T-helper 1 cell treated with Interleukin-12 subunit alpha and Interleukin-12 subunit beta and Interleukin-4 antibody, amounts not matched to agents 30 ng/mL and 1 ng/mL, for 36 hours (primary cell): ENCODE results near the gene POMT1. TPM values are rescaled to one million over a fixed set of nuclear protein-coding genes. Genes with fewer than 3 reads are reported as not detected.
"Not testable (repeated sequence)": the region's sequence is repeated elsewhere in the genome, so short reads cannot be mapped to it uniquely, and the experiment has no call there.

Experiments
- intact Hi-C: fragments of 100-400 bp; cut with micrococcal nuclease; formaldehyde crosslinking; loops from one replicate; pipeline ENCODE4 v1.15.1; 2024
- total RNA-seq: library from RNA; stranded (reverse); gene quantifications from 2 replicates; pipeline ENCODE4 v1.2.3, GENCODE V29; 2022

Gene POMT1, protein sequence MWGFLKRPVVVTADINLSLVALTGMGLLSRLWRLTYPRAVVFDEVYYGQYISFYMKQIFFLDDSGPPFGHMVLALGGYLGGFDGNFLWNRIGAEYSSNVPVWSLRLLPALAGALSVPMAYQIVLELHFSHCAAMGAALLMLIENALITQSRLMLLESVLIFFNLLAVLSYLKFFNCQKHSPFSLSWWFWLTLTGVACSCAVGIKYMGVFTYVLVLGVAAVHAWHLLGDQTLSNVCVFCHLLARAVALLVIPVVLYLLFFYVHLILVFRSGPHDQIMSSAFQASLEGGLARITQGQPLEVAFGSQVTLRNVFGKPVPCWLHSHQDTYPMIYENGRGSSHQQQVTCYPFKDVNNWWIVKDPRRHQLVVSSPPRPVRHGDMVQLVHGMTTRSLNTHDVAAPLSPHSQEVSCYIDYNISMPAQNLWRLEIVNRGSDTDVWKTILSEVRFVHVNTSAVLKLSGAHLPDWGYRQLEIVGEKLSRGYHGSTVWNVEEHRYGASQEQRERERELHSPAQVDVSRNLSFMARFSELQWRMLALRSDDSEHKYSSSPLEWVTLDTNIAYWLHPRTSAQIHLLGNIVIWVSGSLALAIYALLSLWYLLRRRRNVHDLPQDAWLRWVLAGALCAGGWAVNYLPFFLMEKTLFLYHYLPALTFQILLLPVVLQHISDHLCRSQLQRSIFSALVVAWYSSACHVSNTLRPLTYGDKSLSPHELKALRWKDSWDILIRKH
- total RNA-seq, result 40.6 and 47.1 TPM in 2 replicates

DNA sequence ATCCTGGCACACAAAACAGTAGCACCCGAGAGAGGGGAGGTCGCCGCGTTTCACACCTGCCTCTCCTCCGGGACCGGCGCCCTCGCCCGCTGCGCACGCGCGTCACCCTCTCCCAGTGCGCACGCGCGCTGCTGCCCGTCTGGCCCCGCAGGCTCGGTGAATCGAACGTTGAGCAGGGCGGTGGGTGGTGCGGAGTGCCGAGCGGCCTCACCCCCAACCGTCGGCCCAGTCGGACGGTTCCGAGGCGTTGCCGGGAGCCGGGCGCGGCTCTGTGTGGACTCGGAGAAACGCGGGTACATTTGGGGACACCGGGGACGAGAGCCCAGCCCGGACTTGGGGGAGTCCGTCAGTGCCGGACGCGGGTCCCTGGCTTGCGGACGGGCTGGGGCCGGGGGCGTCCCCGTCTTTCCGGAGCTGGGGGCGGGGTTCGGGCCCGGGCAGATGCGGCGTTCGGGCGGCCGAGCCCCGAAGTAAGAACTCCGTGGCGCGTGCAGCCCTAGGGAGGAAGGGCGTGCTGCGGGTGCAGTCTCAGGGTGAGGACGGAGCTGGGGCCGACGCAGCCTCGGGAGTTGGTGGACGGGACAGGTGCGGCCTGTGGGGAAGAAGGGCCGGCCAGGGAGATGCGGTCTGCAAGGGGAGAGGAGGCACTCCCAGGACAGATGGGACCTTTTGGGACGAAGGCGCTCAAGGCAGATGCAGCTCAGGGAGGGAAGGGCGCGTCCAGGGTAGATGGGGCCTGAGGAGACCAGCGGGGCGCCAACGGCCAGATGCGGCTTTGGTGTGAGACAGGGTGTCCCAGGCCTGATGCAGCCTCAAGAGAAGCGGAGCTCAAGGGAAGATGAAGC is at the start of gene POMT1:
Gene POMT1, plus strand, starts transcription at position 138 of the 845 bp plus-strand sequence. CDS start 1,301 bp downstream, outside the sequence.
- intact Hi-C loops, result loop anchor here (1.0 to 5.0 kb wide), 7 partner anchors 74 to 849 kb away; partner anchors contain the start of genes FAM78A and SETX

DNA sequence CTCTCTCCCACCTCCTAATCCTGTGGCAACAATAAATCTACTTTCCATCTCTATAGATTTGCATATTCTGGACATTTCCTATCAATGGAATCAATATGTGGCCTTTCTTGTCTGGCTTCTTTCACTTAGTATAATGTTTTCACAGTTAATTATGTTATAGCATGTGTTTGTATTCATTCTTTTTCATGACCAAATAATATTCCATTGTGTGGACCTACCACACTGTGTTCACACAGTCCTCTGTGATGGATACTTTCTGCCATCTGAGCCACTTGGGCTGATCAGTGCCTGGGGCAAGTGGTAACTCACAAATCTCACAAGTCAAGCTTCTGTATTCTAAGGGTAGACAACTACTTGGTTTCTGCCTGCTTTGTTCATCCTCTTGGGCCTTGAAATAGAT is 48.7 kb upstream of the POMT1 start:
- intact Hi-C loops, result loop anchor here (5.0 kb wide), 1 partner anchor 47 kb away; no protein-coding TSS in a partner anchor

GRCh38 chr9:131455655-131456054 is 47.1 kb upstream of the POMT1 start:
- intact Hi-C loops, result not testable (repeated sequence)

DNA sequence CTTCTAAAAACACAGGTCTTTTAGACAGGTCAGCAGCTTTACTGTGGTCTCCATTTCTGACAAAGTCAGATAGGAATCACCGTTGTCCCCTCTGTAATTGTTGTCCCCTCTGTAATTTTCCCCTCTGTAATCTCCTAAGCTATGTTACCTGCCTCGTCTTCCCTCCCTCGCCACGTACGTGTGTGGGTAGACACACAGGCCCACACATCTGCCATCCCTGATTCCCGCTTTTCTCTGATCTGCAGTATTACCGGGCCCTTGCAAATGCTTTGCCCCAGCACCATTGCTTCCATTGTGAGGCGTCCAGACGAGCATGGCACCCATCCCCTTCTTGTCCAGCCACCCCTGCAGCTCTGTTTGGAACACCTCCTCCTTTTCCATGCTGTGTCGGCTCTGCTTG is 45.0 kb upstream of the POMT1 start:
- intact Hi-C loops, result no loop called here

GRCh38 chr9:131459056-131459455 is 43.7 kb upstream of the POMT1 start:
- intact Hi-C loops, result no loop called here

- intact Hi-C loops, result loop anchor here (5.0 kb wide), 1 partner anchor 44 kb away; no protein-coding TSS in a partner anchor
Measured at GRCh38 chr9:131461166-131461565, 41.6 kb upstream of the POMT1 start.

GRCh38 chr9:131464354-131465000 is 38.2 kb upstream of the POMT1 start:
- intact Hi-C loops, result loop anchor here (5.0 kb wide), 1 partner anchor 47 kb away; no protein-coding TSS in a partner anchor

DNA sequence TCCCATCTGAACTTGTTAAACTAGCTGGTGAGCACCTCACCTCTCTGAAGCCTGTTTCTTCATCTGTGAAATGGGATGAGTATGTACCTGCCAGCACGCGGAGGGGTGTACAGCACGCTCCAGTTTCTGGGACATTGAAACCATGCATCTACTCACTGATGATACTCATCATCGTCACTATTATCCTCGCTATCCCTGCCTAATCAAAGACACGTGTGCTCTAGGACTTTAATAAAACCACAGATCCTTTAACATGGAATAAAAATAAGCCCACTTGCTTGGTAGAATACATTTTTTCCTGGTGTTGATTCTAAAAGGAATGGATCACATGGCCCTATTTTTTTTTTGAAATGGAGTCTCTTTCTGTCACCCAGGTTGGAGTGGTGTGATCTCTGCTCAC is 37.3 kb upstream of the POMT1 start:
- intact Hi-C loops, result no loop called here

DNA sequence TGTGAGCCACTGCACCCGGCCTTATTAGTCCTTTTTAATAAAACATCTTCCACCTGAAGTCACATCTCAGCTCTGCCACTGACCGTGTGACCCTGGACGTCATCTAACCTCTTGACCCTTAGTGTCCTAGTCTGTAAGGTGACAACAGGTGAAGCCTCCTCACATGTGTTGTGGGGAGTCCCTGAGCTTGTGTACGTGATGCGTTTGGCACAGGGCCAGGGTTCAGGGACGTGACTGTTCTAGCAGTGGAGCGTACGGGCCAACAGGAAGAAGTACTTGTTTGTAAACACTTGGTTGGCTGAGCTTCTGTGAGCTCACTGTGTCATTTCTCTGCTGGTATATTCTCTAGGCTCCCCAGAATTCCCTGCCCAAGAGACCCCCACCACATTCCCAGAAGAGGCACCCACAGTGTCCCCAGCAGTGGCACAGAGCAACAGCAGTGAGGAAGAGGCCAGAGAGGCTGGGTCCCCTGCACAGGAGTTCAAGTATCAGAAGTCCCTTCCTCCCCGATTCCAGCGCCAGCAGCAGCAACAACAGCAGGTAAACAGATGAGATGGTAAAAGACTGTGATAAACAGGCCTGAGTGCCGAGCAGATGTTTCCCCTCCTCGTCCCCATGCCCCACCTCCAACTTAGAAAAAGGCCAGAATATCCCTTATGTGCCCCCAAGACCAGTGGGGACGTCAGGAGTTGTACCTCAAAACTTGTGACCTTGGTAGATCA is 35.3 kb upstream of the POMT1 start:
- intact Hi-C loops, result no loop called here

DNA sequence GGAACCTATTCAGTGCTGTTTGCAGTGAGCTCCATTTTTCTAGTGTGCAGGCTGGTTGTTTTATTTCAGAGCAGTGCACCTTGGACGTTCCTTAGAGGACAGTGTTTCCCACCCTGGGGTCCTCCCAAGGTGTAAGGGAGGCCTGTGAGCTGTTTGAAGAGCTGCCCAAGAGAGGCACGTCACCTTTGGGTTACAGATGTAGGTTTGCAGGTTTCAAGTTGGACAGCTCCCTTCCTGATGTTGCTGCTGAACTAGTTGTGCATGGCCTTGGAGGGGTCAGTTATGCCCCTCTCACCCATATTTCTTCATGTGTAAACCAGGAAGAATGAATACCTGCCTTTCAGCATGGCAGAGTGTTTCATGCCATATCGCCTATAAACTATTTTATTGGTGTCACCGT is 34.7 kb upstream of the POMT1 start:
- intact Hi-C loops, result no loop called here

GRCh38 chr9:131469356-131469755 is 33.4 kb upstream of the POMT1 start:
- intact Hi-C loops, result no loop called here

DNA sequence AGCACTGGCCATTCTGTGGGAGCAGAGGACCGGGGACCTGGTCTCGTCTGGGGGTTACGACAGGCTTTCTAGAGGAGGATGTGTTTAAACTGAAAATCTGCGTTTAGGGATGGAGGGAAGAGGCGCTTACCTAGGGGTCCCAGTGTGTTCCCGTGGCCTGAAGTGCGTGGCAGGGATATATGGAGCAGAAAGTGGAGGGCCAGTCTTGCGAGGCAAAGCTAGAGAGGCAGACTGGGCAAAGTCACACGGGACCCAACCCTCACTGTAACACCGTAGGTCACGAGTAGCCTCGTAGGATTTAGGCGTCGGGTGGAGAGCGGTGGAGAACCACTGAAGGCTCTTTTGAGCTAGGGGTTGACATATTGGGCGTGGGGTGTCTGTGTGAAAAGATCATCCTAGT is 32.8 kb upstream of the POMT1 start:
- intact Hi-C loops, result no loop called here

- intact Hi-C loops, result no loop called here
Measured at GRCh38 chr9:131470581-131470991, 32.1 kb upstream of the POMT1 start.

DNA sequence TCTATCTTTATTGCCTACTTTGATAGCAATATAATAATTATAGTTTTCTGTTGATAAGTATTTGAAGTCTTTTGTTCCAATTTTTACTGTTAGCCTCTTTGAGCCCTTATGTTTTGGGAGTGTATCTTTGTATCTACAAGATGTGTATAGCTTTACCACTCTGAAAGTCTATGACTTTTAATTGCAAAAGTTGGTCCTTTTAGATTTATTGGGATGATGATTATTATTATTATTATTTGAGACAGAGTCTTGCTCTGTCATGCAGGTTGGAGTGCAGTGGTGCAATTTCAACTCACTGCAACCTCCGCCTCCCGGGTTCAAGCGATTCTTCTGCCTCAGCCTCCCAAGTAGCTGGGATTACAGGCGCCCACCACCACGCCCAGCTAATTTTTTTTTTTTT is 30.6 kb upstream of the POMT1 start:
- intact Hi-C loops, result not testable (repeated sequence)

- intact Hi-C loops, result no loop called here
Measured at GRCh38 chr9:131473198-131473885, 29.4 kb upstream of the POMT1 start.

DNA sequence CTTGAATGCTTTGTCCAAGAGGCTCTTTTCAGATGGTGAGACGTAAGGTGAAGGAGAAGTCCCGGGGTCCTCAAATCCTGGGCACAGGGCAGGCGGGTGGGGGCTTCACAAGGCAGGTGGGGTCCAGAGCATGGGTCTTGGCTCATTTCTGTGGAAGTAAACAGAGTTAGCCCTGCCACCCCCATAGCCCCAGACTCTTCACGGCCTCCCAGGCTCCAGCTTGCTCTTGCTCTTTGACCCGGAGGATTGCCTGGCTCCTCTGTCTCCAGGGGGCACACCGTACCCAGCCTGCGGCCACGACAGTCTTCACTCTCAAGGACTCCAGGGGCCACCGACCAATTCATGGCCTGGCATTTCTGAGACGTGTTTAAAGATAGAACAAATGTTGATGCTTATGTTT is 28.8 kb upstream of the POMT1 start:
- intact Hi-C loops, result no loop called here

- intact Hi-C loops, result no loop called here
Measured at GRCh38 chr9:131474711-131475110, 28.0 kb upstream of the POMT1 start.

DNA sequence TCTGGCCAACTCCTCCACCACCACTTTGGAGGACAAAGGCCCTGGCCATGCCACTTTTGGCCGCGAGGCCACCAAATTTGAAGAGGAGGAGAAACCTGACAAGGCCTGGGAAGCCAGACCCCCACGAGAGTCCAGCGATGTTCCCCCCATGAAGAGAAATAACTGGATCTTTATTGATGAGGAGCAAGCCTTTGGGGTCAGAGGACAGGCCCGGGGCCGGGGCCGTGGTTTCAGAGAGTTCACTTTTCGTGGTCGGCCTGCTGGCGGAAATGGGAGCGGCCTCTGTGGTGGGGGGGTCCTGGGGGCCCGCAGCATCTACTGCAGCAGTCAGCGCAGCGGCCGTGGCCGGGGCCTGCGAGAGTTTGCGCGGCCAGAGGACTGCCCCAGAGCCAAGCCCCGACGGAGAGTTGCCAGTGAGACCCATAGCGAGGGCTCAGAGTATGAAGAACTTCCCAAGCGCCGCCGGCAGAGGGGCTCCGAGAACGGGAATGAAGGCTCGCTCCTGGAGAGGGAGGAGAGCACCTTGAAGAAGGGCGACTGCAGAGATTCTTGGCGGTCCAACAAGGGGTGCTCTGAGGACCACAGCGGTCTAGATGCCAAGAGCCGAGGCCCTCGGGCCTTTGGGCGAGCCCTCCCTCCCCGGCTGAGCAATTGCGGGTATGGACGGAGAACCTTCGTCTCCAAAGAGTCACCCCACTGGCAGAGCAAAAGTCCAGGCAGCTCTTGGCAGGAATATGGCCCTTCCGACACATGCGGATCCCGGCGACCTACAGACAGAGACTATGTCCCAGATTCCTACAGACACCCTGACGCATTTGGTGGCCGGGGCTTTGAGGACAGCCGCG is 27.4 kb upstream of the POMT1 start:
- intact Hi-C loops, result no loop called here
